ENCODE data around the gene OR5H6. TPM values are rescaled to one million over a fixed set of nuclear protein-coding genes. Genes with fewer than 3 reads are reported as not detected.

OR5H6 gene
- total RNA-seq, 4 donors from 2014 or later, result not detected

GRCh38 chr3:98291332-98291957, 27.4 kb downstream of the OR5H6 start:
- no peaks in the 10 kb centered on the region for H3K36me3 ChIP-seq
- in situ Hi-C loops (cut with MboI; ENCODE audit: low pct_ligation_motif_present in 1 of 4, low pct_unique_long_range_greater_than_20kb in 1 of 4, low sequenced_read_pairs in 3 of 4), result no loop called here
- no peaks in the 10 kb centered on the region for H3K4me1 ChIP-seq
- H3K27ac ChIP-seq, result no peak overlapping the region
- TF ChIP-seq POLR2A (IDR thresholded peaks at IDR 0.05) (no peak), POLR2AphosphoS5 (IDR thresholded peaks at IDR 0.05) (no peak), EP300 (IDR thresholded peaks at IDR 0.05; ENCODE audit: low read depth) (no peak), CTCF (IDR thresholded peaks at IDR 0.05) (no peak)
- no peaks in the 10 kb centered on the region for H3K9me3 ChIP-seq
- H3K4me3 ChIP-seq, result no peak overlapping the region
- 85% methylated on average over 10 of the region's 10 CpGs; no CpG with 5 or more reads in 1 of the 2 donors for WGBS, 2 donors (ENCODE audit: low coverage in 1 of 2)
- intact Hi-C loops (cut with DNase I; ENCODE audit: low total_unique reads), result no loop called here
- no peak for DNase-seq
- H3K27me3 ChIP-seq, result no peaks in the 10 kb centered on the region

Other genes starting within 250 kb of the OR5H6 start
- gene GABRR3, start 228.9 kb upstream of the OR5H6 start, total RNA-seq, result not detected
- not detected for gene OR5AC2, start 177.1 kb upstream of the OR5H6 start, total RNA-seq
- gene OR5H1, start 133.5 kb upstream of the OR5H6 start, total RNA-seq, result not detected
- not detected for gene OR5H14, start 116.8 kb upstream of the OR5H6 start, total RNA-seq
- not detected for gene OR5H15, start 97.5 kb upstream of the OR5H6 start, total RNA-seq
- not detected for gene OR5H2, start 18.3 kb downstream of the OR5H6 start, total RNA-seq
- gene OR5K4, start 89.6 kb downstream of the OR5H6 start, total RNA-seq, result not detected
- not detected for gene OR5K3, start 126.4 kb downstream of the OR5H6 start, total RNA-seq
- gene OR5K1, start 199.0 kb downstream of the OR5H6 start, total RNA-seq, result not detected
- gene OR5K2, start 233.4 kb downstream of the OR5H6 start, total RNA-seq, result not detected

Measured in transverse colon (tissue), 4 donors.